H4 (cell line): ENCODE measurements around the gene ZC3H4. TPM values are rescaled to one million over a fixed set of nuclear protein-coding genes. Genes with fewer than 3 reads are reported as not detected.

ENCODE experiments used
- DNase-seq: peaks from one replicate; pipeline ENCODE4 v3.0.0-alpha.2; 2015; ENCODE audit warnings: low spot score
- total RNA-seq: library from RNA; depleted of rRNA; stranded (reverse); fragments of >200 nt; shearing (Covaris generic); gene quantifications from 2 replicates; pipeline ENCODE4 v1.2.3, GENCODE V29; 2014

ZC3H4 gene
- total RNA-seq, 1 experiment from 2014 or later, result 7.6 TPM

DNA sequence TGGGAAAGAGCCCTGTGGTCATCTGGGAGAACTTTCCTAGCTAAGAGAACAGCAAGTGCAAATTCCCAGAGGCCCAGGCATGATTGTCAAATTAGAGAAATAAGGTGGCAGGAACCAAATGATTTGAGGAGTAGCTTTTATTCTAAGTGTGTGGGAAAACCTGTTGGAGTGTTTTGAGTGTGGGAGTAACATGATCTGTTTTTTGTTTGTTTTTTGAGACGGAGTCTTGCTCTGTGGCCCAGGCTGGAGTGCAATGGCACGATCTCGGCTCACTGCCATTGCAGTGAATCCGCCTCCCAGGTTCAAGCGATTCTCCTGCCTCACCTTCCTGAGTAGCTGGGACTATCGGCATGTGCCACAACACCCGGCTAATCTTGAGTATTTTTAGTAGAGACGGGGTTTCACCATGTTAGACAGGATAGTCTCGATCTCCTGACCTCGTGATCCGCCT, 19.5 kb upstream of the ZC3H4 start:
- no peak for DNase-seq

DNA sequence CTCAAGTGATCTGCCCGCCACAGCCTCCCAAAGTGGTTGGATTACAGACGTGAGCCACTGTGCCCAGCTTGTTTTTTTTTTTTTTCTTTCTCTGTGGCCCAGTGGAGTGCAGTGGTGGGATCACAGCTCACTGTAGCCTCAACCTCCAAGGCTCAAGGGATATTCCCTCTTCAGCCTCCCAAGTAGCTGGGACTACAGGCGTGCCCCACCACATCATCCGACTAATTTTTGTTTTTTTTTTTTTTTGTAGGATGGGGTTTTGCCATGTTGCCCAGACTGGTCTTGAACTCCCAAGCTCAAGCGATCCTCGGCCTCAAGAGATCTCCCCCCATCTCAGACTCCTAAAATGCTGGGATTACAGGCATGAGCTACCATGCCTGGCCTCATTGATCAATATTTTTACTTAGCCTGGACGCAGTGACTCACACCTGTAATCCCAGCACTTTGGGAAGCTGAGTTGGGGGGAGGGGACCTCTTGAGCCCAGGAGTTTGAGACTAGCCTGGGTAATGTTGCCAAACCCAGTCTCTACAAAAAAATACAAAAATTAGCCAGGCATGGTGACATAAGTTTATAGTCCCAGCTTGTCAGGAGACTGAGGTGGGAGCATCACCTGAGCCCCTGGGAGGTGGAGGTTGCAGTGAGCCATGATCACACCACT, 18.7 kb upstream of the ZC3H4 start:
- DNase-seq, result no peak

DNA sequence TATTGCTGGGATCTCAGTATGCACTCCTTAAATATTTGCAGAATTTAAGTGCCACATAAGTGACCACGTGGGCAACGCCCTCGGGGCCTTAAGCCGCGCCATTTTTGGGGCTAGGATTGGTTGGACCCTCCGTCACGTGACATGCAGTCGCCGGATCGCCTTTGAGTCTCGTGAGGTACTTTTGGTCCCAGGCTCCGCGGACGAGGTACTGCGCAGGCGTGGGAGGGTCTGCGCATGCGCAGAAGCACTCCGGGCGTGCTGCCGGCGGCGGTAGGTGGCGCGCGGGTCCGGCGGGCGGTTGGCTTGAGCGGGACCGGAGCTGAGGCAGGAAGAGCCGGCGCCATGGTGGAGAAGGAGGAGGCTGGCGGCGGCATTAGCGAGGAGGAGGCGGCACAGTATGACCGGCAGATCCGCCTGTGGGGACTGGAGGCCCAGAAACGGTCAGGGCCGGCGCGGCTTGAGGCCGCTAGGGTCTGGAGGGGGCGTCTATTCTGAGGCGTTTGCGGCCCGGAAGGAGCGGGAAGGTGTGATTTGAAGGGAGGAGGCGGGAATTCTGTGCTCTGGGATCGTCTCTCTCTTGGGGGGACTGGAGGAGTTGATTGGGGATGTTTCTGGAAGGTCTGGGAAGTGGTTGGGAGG, 17.1 kb upstream of the ZC3H4 start, which contains the start of gene SAE1:
Gene SAE1 (plus strand): TSS at position 247 of the 639 bp plus-strand sequence. CDS start 96 bp downstream, at position 343.
- peak; percentile 99 for DNase-seq

DNA sequence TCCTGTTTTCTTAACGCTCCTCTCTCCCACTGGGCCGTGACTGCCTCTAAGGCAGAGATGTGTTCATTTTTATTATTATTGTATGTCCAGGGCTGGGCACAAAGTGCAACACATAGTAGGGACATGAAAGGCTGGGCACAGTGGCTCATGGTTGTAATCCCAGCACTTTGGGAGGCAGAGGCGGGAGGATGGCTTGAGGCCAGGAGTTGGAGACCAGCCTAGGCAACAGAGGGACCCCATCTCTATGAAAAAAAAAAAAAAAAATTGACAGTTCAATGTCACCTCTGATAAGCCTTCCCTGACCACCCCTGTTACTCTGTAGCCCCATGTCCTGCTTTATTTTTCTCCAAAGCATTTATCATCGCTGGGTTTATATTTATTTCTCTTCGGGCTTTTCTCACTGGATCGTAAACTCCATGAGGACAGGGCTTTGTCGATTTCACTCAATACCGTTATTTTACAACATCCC, 16.6 kb upstream of the ZC3H4 start:
- DNase-seq, result no peak

DNA sequence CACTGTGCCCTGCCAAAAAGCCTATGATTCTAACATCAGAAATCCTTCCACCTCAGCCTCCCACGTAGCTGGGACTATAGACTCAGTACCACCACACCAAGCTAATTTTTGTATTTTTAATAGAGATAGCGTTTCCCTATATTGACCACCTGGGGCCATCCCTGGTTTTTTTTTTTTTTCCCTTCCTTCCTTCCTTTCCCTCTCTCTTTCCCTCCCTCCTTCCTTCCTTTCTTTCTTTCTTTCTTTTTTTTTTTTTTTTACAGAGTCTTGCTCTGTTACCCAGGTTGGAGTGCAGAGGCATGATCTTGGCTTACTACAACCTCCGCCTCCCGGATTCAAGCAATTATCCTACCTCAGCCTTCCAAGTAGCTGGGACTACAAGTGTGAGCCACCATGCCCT, 16.0 kb upstream of the ZC3H4 start:
- no peak for DNase-seq

DNA sequence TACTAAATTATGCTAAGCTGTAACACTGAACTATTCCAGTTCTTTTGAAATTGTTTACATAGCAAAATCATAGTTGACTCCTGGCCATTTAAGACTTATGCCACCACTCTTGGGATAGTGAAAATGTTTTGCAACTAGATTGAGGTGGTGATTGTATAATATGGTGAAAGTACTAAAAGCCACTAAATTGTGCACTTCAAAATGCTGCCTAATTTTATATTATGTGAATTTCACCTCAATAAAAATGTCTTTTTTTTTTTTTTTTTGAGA, 12.0 kb upstream of the ZC3H4 start:
- DNase-seq, result no peak

DNA sequence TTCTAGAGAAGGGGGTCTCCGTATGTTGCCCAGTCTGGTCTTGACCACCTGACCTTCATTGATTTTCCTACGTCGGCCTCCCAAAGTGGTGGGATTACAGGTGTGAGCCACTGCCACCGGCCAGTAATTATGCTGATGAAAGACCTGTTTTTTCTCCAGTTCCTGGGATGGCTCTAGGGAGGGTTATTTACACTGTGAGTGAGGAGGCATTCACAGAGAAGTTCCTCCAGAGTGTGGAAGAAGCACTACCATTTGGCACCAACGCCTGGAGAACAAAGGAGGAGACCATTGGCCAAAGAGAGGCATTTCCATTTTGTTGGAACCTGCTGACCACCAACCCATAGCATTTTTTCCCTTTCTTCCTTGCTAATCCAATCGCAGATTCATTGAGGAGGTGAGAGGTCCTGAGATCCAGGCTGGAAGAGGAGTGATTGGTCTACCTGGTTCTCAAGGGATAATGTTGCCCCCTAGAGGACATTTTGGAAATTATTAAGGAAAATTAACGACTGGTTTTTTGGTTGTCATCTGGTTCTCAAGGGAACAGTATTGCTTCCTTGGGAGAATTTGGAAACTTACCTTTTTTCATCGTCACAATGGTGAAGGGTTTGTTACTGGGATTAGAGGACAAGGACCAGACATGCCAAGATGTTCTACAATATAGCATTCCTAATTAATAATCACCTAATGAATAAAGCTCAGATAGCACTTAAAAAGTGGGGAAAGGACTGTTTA, 11.5 kb upstream of the ZC3H4 start:
- peak; percentile 72 for DNase-seq

DNA sequence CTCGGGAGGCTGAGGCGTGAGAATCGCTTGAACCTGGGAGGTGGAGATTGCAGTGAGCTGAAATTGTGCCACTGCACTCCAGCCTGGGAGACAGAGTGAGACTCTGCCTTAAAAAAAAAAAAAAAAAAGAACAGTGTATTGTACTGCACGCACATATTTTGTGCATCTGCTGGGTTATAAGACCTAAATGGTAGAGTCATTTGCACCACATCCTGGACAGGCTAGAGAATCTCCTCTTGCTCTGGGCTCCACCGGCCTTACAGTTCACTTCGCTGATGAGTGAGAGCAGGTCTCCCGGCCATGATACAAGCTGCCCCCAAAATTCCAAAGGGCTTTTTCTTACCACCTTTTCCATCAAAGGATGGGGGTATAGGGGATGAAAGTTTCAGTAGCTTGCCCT, 9.8 kb upstream of the ZC3H4 start:
- no peak for DNase-seq

DNA sequence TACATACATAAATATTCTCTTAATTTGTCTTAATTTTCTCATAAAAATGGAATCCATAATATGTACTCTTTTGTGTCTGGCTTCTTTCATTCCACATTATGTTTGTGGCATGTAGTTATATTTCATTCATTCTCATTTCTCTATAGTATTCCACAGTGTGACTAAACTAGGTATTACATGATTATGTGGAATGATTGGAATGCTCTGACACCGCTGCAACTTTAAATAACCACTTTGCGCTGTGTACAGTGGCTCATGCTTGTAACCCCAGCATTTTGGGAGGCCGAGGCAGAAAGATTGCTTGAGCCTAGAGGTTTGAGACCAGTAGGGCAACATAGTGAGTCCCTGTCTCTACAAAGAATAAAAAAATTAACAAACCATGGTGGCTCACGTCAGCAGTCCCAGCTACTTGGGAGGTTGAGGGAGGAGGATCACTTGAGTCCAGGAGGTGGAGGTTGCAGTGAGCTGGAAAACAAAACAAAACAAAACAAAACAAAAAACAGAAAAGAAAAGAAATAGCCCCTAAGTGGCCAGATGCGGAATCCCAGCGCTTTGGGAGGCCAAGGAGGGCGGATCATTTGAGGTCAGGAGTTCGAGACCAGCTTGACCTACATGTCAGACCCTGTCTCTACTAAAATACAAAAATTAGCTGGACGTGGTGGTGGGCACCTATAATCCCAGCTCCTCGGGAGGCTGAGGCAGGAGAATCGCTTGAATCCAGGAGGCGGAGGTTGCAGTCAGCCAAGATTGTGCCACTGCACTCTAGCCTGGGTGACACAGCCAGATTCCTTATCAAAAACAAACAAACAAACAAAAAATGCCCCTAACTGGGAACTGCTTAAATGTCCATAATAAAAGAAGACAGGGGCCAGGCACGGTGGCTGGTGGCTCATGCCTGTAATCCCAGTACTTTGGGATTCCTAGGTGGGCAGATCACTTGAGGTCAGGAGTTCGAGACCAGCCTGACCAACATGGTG, 9.1 kb upstream of the ZC3H4 start:
- peak; percentile 61 for DNase-seq

DNA sequence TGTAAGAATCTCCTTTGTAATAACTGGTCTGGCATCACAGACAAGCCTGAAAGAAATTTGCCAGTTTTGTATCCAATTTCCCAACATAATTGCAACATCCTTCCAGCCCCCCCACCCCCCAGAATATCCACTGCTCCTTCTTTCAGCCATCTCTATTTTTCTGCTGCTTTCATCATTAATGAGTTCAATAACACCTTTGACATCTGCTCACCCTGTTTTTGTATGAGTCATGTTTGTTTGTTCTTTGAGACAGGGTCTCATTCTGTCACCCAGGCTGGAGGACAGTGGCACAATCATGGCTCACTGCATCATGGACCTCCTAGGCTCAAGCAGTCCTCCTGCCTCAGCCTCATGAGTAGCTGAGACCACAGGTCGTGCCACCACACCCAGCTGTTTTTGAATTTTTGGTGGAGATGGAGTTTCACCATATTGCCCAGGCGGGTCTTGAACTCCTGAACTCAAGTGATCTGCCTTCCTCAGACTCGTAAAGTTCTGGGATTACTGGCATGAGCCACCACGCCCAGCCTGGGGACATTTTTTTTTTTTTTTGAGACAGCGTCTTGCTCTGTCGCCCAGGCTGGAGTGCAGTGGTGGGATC, 7.0 kb upstream of the ZC3H4 start:
- no peak for DNase-seq

DNA sequence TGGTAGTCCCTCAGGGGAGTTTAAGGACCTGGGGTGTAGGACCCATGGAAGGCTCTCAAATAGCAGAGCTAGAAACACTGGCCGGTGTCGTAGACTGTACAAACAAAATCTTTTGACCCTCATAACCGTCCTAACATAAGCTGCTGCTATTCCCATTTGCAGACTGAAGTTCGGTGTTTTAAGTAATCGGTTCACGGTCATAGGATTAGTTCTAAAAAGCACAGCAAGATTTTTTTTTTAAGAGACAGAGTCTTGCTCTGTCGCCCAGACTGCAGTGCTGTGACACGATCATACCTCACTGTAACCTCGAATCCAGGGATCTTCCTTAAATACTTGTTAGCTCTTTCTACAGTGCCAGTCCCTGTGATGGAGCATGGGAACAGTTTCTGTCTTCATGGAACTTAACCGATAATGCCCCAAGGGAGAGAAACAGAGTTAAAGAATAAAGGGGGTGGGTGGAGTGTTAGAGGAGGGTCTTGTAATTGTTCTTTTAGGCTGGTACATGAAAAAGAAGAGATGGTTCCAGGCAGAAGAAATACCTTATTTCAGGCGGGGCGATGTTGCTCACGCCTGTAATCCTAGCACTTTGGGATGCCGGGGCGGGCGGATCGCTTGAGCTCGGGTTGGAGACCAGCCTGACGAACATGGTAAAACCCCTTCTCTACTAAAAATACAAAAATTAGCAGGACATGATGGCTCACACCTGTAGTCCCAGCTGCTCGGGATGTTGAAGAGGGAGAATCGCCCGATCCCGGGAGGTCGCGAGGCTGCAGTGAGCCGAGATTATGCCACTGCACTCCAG, 475 bp upstream of the ZC3H4 start:
- no peak for DNase-seq

DNA sequence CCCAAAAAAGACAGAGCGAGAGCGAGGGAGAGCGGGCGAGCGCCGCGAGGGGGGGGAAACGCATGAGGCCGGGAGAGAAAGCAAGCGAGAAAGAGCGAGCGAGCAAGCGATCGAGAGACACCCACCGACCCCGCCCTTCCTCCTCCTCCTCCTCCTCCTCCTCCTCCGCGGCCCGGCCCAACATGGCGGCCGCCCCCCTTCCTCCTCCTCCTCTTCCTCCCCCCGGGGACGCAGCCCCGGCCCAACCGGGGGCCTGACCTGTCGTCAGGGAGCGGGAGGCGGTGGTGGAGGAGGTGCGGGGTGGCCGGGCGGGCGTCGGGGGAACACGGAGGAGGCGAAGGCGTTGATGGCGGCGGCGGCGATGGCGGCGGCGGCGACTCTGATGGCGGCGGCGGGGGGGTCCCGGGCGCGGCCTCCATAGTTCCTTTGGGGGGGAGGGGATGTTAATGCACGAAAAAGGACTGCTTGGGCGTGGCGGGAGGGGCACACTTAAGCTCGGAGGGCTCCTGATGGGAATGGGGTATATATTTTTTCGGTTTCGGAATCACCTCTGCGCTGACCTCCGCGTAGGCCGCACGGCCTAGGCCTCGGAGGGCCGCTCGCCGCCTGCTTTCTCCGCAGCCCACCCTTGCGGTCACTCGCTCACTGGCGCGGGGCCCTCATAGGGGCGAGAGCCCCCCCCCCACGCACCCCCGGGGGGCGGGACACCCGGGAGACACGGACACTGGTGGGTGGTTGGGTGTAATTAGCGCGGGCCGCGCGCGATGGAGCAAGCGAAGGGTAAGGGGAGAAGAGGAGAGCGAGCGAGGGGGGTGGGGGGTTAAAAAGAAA, 1.2 kb downstream of the ZC3H4 start:
- DNase-seq, result peak; percentile 91

DNA sequence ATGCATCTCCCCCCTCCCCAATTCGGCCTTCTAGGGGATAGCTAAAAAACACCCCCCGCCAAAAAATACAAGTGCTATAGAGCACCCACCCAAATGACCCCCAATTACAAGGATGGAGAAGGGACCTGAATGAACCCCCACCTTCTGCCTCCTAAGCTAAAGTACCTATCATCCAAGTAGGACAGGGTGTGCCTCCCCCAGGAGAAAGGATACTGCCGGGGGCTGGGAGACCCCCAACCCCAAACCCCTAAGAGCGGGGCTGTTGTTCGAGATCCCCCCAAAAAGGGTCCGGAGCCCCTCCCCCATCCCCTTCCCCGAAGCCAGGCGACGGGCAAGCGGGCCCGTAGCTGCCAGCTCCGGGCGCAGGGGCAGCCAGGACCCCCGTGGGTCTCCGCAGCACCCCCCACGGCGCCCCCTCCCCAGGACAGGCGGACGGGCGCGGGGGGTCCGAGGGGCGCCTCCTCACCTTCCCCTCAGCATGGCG, 1.9 kb downstream of the ZC3H4 start:
- no peak for DNase-seq

DNA sequence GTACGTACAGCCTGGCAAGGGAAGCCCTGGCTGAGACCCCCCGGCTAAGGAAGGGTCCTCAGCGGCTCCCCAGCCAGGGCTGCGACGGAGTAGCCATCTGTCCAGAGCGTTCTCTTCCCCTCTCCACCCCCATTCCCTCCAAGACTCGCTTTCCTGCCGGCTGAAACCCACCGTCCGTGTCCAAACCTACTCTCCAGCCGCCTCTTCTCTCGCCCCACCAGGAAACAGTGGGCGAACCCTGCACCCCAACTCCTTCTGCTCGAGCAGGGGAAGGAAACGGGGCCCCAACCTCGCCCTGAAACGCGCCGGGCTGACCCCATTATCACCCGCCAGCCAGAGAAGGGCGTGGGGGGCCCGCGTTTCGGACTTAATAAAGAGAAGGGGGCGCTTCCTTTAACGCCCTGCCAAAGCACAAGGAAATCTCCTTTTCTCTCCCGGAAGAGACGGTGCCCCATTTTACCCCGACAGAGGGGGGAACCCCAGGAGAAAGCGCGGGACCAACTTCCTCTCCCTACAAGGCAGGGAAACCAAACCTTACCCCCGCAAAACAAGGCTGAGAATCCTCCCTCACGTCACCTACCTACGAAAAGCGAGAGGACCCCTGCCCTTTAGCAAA, 2.5 kb downstream of the ZC3H4 start:
- DNase-seq, result no peak

DNA sequence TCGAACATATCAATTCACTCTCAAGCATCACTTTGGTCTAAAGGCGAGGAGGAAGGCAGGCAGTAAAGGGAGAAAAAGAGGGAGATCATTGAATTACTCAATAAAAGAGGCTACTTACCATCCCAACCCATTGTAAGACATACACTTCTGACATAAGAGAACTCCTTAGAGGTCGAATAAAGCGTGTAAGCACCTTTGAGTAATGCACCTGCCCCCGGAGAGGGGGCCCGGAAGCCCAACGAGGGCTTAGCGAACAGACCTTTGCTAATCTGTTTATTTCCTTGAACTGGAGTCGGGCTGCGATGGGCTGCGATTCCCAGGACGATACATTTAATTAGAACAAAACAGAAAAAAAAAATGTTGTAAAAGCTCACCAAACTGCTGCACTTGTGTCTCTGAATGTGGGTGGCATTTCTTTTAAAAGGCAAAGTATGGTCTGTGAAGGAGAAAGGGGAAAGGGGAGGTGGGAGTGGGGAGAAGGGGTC, 3.0 kb downstream of the ZC3H4 start:
- DNase-seq, result no peak

DNA sequence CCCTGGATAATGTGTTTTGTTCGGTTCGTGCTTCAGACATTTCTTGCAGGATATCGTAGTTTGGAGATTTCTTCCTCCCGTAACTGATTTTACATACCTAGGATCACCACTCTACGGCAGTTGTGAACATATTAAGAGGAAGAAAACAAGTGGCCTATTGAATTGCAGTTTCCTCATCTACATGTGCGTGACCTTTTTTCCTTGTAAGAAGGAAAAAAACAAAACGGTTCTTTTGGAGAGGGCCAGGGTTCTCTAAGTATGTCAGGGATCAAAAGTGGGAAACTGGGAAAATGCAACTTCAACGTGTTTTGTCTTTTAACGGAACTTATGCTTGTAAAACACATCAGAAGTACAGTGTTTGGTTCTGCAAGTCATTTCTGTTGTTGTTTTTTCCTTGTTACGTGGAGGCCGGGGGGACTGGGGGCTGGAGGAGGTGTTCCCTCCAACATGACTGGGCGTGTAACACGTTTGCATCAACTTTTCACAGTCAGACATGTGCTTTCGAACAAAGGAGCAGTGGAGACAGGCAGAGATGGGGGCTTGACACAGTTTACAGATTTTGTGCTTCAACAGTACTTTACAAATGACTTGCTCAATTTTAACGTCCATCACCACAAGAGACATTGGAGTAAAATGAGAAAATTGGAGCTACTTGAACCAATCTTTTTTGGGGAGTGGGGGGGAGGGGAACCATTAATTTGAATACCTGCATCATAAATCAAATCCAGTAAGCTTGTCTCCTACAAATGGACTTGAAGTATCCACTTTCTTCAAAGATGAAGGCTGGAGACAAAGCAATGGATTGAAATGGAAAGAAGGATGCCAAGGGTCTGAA, 3.8 kb downstream of the ZC3H4 start:
- peak; percentile 82 for DNase-seq

DNA sequence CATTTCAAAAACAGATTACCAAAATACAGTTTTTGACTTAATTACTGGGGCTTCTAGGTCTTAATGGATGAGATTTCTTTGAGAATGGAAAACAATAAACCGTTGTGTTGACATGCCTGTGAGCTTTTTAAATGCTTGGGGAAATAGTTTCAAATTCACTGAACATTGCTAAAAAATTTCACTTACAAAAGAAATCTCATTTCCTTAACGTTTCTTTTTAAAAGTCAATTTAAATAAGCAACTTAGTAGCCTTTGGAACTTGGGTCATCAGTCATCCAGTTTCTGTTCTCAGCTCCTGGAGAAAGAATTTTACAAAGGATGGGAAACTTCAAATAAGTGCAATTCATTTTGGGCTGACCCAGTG, 4.4 kb downstream of the ZC3H4 start:
- DNase-seq, result no peak
